K562 (cell line): ENCODE results near the gene SDE2. TPM values are rescaled to one million over a fixed set of nuclear protein-coding genes. Genes with fewer than 3 reads are reported as not detected.

Source experiments
- DACH1 ChIP-seq: fragments of 450-650 bp; IDR thresholded peaks from 2 replicates; pipeline ENCODE4 v1.6.1; 2018; ENCODE audit not compliant: partially characterized antibody
- EHMT2 ChIP-seq: fragments of 450-650 bp; IDR thresholded peaks from 2 replicates; pipeline ENCODE4 v1.6.1; 2018; ENCODE audit warnings: antibody characterized with exemption
- ERF ChIP-seq: fragments of 450-650 bp; formaldehyde crosslinking; IDR thresholded peaks from 2 replicates; pipeline ENCODE4 v1.4.0; 2020; ENCODE audit warnings: mild to moderate bottlenecking, mixed read lengths
- GABPB2 ChIP-seq: fragments of 250-450 bp; sonication (Bioruptor Pico); conservative IDR thresholded peaks from 2 replicates; pipeline ENCODE4 v1.5.1; 2021; ENCODE audit warnings: mild to moderate bottlenecking
- GTF2F1 ChIP-seq: IDR thresholded peaks from 2 replicates; pipeline ENCODE4 v1.6.1; 2011; ENCODE audit warnings: low read depth, low read length, improper control_type of control experiment
- HMG20A ChIP-seq: fragments of 450-650 bp; formaldehyde crosslinking; conservative IDR thresholded peaks from 2 replicates; pipeline ENCODE4 v1.4.0; 2020; ENCODE audit warnings: mild to moderate bottlenecking, mixed read lengths
- KDM2B ChIP-seq: fragments of 250-450 bp; sonication (Bioruptor Pico); IDR thresholded peaks from 2 replicates; pipeline ENCODE4 v1.8.0; 2021; ENCODE audit warnings: mild to moderate bottlenecking, moderate library complexity
- KLF1 ChIP-seq: fragments of 450-650 bp; IDR thresholded peaks from 2 replicates; pipeline ENCODE4 v1.6.1; 2016; ENCODE audit warnings: missing genetic modification characterization, missing compliant biosample characterization
- MCM3 ChIP-seq: fragments of 450-650 bp; IDR thresholded peaks from 2 replicates; pipeline ENCODE4 v1.6.1; 2016
- PHTF2 ChIP-seq: fragments of 250-450 bp; sonication (Bioruptor Pico); IDR thresholded peaks from 2 replicates; pipeline ENCODE4 v1.5.0; 2021; ENCODE audit warnings: mild to moderate bottlenecking
- POU5F1 ChIP-seq: fragments of 150-350 bp; IDR thresholded peaks from 2 replicates; pipeline ENCODE4 v1.6.1; 2014; ENCODE audit warnings: borderline replicate concordance, low read length, low read depth, mild to moderate bottlenecking; ENCODE audit not compliant: partially characterized antibody
- PRPF4 ChIP-seq: fragments of 200-400 bp; formaldehyde crosslinking; IDR thresholded peaks from one replicate; pipeline ENCODE4 v1.6.1; 2017; ENCODE audit warnings: low read length, low read depth, mild to moderate bottlenecking; ENCODE audit not compliant: insufficient read depth, poor library complexity, severe bottlenecking
- SETDB1 ChIP-seq: IDR thresholded peaks from one replicate; pipeline ENCODE4 v1.6.1; 2012; ENCODE audit warnings: low read length, control low read depth, inconsistent platforms
- SIN3B ChIP-seq: fragments of 450-650 bp; IDR thresholded peaks from 2 replicates; pipeline ENCODE4 v1.6.1; 2017; ENCODE audit warnings: low read depth, mild to moderate bottlenecking, moderate library complexity
- SP1 ChIP-seq: sonication (generic); formaldehyde crosslinking; IDR thresholded peaks from 2 replicates; pipeline ENCODE4 v1.8.1; 2022; ENCODE audit warnings: mild to moderate bottlenecking, missing genetic modification reagents
- ZNF830 ChIP-seq: fragments of 250-450 bp; sonication (Bioruptor Pico); IDR thresholded peaks from 2 replicates; pipeline ENCODE4 v1.5.0; 2021; ENCODE audit warnings: mild to moderate bottlenecking
- polyA plus RNA-seq, 8 experiments: library from polyadenylated mRNA; depleted of rRNA in 4 of 8; stranded (reverse) in 5 of 8; unstranded in 3 of 8; fragments of >200 nt; fragmentation: Nextera tagmentation in 2 of 8; fragmentation: Illumina TruSeq in 1 of 8; extraction: Ambion mirVana in 2 of 8; extraction: Trizol in 1 of 8; gene quantifications; 2 replicates each; pipeline versions ENCODE4 v1.2.1 to v1.2.3, GENCODE V29; 2011 to 2014; ENCODE audit warnings: inconsistent platforms in 1 of 8, missing spikeins in 1 of 8
- total RNA-seq, 7 experiments: library from RNA; depleted of rRNA in 6 of 7; stranded (reverse); fragments of >200 nt in 6 of 7; fragmentation: Illumina TruSeq in 2 of 7; extraction: Trizol in 2 of 7; gene quantifications; 2 replicates each; pipeline versions ENCODE4 v1.2.1 to v1.2.3, GENCODE V29; 2011 to 2021; ENCODE audit warnings: low replicate concordance in 1 of 7
- TF ChIP-seq, protein P1 (sequence below): fragments of 150-350 bp; IDR thresholded peaks from 2 replicates; pipeline ENCODE4 v1.6.1; 2014; ENCODE audit warnings: low read depth, mild to moderate bottlenecking, low read length, borderline replicate concordance
- TF ChIP-seq, protein P2 (sequence below): fragments of 250-450 bp; sonication (Bioruptor Pico); IDR thresholded peaks from 2 replicates; pipeline ENCODE4 v1.8.0; 2022; ENCODE audit warnings: moderate library complexity, mild to moderate bottlenecking, inconsistent platforms
- TF ChIP-seq, protein P3 (sequence below): sonication (generic); formaldehyde crosslinking; IDR thresholded peaks from 2 replicates; pipeline ENCODE4 v1.8.1; 2023; ENCODE audit warnings: missing genetic modification reagents, mild to moderate bottlenecking, borderline replicate concordance

The SDE2 gene
- total and polyA plus RNA-seq, 9 of the 15 experiments (the other 6 are each of a cell fraction or from before 2014, with no cell fraction given) = 14.3 to 62.3 (median 46.0) TPM

DNA sequence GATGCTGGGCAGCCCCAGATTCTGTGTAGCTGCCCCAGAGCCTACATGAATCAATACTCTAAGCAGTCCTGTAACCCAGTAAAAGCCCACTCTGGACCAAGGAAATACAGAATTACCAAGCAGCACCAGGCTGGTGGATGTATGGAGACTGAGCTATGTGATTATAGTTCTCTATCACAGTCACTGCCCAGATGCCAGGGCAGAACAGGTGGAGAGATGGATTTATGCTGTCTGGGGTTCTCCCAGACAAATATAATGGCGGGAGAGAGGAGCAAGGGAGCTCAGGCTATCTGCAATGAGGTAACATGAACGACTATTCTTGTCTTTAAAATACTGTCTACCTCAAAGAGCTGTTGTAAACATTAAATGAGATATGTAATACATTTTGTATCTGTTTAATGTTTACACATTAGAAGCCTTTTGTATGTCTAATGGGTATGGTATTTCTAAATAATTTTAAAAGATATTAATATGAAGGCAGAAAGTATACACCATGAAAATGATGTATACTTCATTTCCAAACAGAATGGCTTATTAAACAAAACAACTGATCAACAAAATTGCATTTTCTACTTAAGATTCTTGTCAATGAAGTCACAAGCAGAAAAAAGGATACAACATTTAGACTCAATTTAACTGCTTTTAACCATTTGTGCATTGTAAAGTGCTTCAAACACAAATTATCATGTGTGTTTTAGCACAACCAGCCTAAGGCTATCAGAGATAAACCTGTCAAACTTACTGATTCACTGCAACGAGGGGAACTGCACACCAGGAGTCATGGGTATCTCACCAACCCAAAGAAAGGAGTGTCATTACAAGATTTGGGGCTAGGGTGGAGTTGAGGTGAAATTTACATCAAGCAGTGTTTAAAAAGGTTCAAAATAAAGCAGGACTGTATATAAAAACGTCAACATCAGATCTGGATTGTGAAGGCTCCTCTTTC, 3.0 kb downstream of the SDE2 start (continued):
- TF ChIP-seq SP1 (CRISPR knock-in tag) = no peak
- TF ChIP-seq POU5F1 = no peak
- TF ChIP-seq KLF1 (tag) = no peak
- TF ChIP-seq GABPB2 (CRISPR knock-in tag) = no peak
- TF ChIP-seq PRPF4 = no peak
- TF ChIP-seq HMG20A (CRISPR knock-in tag) = no peak
- no peak for TF ChIP-seq SETDB1
- TF ChIP-seq, protein P1, sequence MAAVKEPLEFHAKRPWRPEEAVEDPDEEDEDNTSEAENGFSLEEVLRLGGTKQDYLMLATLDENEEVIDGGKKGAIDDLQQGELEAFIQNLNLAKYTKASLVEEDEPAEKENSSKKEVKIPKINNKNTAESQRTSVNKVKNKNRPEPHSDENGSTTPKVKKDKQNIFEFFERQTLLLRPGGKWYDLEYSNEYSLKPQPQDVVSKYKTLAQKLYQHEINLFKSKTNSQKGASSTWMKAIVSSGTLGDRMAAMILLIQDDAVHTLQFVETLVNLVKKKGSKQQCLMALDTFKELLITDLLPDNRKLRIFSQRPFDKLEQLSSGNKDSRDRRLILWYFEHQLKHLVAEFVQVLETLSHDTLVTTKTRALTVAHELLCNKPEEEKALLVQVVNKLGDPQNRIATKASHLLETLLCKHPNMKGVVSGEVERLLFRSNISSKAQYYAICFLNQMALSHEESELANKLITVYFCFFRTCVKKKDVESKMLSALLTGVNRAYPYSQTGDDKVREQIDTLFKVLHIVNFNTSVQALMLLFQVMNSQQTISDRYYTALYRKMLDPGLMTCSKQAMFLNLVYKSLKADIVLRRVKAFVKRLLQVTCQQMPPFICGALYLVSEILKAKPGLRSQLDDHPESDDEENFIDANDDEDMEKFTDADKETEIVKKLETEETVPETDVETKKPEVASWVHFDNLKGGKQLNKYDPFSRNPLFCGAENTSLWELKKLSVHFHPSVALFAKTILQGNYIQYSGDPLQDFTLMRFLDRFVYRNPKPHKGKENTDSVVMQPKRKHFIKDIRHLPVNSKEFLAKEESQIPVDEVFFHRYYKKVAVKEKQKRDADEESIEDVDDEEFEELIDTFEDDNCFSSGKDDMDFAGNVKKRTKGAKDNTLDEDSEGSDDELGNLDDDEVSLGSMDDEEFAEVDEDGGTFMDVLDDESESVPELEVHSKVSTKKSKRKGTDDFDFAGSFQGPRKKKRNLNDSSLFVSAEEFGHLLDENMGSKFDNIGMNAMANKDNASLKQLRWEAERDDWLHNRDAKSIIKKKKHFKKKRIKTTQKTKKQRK = no peak
- no peak for TF ChIP-seq MCM3
- no peak for TF ChIP-seq SIN3B
- no peak for TF ChIP-seq ERF
- TF ChIP-seq KDM2B (CRISPR knock-in tag) = no peak
- TF ChIP-seq, protein P2, sequence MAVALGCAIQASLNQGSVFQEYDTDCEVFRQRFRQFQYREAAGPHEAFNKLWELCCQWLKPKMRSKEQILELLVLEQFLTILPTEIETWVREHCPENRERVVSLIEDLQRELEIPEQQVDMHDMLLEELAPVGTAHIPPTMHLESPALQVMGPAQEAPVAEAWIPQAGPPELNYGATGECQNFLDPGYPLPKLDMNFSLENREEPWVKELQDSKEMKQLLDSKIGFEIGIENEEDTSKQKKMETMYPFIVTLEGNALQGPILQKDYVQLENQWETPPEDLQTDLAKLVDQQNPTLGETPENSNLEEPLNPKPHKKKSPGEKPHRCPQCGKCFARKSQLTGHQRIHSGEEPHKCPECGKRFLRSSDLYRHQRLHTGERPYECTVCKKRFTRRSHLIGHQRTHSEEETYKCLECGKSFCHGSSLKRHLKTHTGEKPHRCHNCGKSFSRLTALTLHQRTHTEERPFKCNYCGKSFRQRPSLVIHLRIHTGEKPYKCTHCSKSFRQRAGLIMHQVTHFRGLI (CRISPR knock-in tag) = no peak
- TF ChIP-seq PHTF2 (CRISPR knock-in tag) = no peak
- TF ChIP-seq, protein P3, sequence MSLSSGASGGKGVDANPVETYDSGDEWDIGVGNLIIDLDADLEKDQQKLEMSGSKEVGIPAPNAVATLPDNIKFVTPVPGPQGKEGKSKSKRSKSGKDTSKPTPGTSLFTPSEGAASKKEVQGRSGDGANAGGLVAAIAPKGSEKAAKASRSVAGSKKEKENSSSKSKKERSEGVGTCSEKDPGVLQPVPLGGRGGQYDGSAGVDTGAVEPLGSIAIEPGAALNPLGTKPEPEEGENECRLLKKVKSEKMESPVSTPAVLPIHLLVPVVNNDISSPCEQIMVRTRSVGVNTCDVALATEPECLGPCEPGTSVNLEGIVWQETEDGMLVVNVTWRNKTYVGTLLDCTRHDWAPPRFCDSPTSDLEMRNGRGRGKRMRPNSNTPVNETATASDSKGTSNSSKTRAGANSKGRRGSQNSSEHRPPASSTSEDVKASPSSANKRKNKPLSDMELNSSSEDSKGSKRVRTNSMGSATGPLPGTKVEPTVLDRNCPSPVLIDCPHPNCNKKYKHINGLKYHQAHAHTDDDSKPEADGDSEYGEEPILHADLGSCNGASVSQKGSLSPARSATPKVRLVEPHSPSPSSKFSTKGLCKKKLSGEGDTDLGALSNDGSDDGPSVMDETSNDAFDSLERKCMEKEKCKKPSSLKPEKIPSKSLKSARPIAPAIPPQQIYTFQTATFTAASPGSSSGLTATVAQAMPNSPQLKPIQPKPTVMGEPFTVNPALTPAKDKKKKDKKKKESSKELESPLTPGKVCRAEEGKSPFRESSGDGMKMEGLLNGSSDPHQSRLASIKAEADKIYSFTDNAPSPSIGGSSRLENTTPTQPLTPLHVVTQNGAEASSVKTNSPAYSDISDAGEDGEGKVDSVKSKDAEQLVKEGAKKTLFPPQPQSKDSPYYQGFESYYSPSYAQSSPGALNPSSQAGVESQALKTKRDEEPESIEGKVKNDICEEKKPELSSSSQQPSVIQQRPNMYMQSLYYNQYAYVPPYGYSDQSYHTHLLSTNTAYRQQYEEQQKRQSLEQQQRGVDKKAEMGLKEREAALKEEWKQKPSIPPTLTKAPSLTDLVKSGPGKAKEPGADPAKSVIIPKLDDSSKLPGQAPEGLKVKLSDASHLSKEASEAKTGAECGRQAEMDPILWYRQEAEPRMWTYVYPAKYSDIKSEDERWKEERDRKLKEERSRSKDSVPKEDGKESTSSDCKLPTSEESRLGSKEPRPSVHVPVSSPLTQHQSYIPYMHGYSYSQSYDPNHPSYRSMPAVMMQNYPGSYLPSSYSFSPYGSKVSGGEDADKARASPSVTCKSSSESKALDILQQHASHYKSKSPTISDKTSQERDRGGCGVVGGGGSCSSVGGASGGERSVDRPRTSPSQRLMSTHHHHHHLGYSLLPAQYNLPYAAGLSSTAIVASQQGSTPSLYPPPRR (CRISPR knock-in tag) = no peak
- no peak for TF ChIP-seq DACH1
- TF ChIP-seq ZNF830 (CRISPR knock-in tag) = no peak
- 0 out of 2 replicates have a peak, but pooled peaks have one; percentile 27 for TF ChIP-seq EHMT2
- no peak for TF ChIP-seq GTF2F1
